Measurements from ENCODE around the gene RAD51. TPM values are rescaled to one million over a fixed set of nuclear protein-coding genes. Genes with fewer than 3 reads are reported as not detected.

RAD51 gene
- polyA plus RNA-seq, 4 donors, result 12.5 to 14.0 (median 13.2) TPM

DNA sequence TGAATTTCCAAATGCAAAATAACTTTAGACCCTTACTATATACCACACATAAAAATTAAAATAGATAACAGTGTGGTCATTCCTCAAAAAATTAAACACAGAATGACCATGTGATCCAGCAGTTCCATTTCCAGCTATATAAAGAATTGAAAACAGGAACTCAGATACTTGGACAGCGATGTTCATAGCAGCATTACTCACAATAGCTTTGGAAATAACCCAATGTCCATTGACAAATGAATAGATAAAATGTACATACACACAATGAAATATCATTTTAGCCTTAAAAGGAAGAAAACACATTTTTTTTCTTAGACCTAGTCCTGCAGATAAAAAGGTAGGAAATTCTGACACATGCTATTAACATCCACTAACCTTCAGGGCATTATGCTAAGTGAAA is 26.7 kb downstream of the RAD51 start:
- no peak for DNase-seq (ENCODE audit: low read depth in 4 of 4, low spot score in 2 of 4)

DNA sequence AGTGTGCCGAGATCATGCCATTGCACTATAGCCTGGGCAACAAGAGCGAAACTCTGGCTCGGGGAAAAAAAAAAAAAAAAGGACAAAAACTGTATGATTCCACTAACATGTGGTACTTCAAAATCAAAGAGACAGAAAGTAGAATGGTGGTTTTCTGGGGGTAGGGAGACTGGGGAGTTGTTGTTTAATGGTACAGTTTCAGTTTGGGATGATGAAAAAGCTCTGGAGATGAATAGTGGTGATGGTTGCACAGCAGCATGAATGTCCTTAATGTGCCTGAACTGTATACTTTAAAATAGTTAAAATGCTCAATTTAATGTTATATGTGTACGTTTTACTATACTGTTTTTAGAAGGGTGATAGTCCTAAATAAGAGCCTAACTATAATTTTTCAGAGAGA is 27.4 kb downstream of the RAD51 start:
- DNase-seq (ENCODE audit: low read depth in 4 of 4, low spot score in 2 of 4), result no peak

DNA sequence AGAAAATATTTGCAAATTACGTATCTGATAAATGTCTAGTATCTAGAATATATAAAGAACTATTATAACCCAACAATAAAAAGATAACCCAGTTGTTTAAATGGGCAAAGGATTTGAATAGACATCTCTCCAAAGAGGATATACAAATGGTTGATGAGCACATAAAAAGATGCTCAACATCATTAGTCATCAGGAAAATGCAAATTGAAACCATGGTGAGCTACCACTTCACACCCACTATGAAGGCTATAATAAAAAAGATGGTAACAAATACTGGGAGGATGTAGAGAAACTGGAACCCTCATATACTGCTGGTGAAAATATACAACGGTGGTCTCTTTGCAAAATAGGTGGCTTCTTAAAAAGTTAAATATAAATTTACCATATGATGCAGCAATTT is 28.0 kb downstream of the RAD51 start:
- DNase-seq (ENCODE audit: low read depth in 4 of 4, low spot score in 2 of 4), result no peak

DNA sequence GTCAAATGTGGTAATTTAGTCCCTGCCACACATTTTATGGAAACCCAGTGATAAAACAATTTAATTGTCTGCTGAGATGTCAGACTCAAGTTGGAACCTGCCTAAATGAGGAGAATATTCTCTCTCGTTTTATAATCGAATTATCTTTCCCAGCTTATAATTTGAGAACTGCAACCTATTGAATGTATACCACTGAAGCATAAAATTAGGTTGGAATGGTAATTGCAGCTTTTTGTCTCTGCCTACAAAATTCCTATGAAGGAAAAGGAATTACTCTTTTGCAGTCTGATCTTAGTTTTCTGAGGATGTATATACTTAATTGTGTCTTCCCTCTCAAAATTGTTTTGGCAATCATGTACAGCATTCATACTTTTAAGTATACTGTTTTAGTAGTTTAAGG is 28.9 kb downstream of the RAD51 start:
- no peak for DNase-seq (ENCODE audit: low read depth in 4 of 4, low spot score in 2 of 4)

DNA sequence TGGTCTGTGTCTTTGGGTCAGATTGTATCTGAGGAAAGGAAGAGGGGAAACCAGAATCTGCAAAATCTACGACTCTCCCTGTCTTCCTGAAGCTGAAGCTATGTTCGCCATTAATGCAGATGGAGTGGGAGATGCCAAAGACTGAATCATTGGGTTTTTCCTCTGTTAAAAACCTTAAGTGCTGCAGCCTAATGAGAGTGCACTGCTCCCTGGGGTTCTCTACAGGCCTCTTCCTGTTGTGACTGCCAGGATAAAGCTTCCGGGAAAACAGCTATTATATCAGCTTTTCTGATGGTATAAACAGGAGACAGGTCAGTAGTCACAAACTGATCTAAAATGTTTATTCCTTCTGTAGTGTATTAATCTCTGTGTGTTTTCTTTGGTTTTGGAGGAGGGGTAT is 36.1 kb downstream of the RAD51 start:
- no peak for DNase-seq (ENCODE audit: low read depth in 4 of 4, low spot score in 2 of 4)

DNA sequence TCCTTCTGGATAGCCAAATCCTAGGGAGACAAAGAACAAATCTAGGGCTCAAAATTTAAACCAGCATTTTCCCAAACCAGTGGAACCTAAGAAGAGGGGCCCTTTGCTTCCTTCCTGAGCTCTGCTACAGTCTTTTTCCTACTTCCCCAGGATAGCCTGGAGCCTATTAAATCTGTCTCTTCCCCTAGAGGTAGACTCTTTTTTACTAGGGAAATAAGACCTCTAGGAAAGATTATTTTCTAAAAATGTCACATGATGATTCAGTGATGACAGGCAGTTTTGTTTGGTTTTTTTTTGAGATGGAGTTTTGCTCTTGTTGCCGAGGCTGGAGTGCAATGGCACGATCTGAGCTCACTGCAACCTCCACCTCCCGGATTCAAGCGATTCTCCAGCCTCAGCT is 41.6 kb downstream of the RAD51 start:
- DNase-seq (ENCODE audit: low read depth in 4 of 4, low spot score in 2 of 4), result no peak

DNA sequence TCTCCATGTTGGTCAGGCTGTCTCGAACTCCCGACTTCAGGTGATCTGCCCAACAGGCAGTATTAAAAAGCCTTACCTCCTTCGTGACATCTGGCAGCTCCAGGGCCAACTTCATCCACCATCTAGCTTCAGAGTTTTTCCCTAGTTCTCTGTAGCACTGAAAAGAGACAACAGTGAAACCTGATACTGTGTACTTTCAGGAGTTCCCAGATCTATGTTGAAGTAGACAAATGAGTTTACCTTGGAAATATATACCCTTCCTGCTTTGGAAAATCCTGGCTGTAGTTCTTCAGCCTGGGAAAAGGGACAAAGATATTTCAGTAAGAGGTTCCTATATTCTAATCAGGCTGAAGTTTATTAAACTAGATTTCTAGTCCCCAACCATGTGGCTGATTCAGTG is 42.1 kb downstream of the RAD51 start:
- no peak for DNase-seq (ENCODE audit: low read depth in 4 of 4, low spot score in 2 of 4)

DNA sequence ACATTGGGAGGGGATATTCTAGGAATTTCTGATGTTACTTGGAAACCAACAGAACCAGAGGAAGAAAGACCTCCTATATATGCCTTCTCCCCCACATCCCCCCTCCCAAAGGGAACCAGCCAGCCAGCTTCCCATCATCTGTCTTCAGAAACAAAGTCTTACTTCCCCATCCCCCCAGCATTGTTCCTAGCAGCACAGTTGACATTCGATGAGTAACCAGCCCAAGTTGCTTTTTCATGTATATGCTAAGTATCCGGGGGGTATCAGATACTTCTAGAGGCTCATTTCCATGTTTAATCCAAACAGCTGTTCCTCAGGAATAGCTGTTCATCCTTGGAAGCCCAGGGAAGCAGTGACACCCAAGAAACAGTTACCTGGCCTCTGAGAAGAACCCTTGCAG is 44.1 kb downstream of the RAD51 start:
- no peak for DNase-seq (ENCODE audit: low read depth in 4 of 4, low spot score in 2 of 4)

DNA sequence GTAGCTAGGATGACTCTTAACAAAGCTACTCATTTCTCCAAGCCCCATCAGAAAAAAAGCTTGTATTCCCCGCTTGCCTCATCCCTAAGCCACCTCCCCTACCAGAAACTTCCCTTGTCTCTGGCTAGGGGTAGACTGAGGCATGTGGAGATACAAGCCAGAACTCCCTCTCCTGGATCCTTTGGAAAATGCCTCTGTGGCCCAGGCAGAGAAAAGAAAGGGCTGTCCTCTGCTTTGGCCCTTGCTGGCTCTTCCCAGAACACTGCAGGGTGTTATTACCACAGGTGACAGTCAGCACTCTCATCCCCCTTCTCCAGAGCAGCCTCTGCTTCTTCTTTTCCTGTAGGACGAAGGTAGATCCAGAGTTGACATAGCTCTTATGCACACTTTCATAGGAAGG is 44.9 kb downstream of the RAD51 start:
- DNase-seq (ENCODE audit: low read depth in 4 of 4, low spot score in 2 of 4), result no peak

DNA sequence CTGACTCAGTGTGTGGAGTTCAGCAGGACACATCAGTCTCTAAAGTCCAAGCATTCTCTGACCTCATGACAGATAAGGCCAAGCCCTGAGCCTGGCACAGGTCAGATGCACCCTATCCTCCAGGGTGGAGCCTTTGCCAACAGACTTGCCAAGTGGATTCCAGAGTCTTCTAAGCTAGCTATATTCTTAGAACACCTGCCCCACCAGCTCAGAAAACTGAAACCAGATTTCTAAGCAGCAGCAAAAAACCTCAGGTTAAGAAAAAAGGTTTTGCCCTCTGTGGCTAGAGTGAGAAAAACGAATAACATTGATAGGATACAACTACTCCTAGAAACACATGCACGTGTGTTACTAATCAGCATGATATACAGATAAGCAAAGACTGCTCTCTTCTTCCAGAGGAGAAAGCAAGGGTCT is 48.5 kb downstream of the RAD51 start:
- no peak for DNase-seq (ENCODE audit: low read depth in 4 of 4, low spot score in 2 of 4)

DNA sequence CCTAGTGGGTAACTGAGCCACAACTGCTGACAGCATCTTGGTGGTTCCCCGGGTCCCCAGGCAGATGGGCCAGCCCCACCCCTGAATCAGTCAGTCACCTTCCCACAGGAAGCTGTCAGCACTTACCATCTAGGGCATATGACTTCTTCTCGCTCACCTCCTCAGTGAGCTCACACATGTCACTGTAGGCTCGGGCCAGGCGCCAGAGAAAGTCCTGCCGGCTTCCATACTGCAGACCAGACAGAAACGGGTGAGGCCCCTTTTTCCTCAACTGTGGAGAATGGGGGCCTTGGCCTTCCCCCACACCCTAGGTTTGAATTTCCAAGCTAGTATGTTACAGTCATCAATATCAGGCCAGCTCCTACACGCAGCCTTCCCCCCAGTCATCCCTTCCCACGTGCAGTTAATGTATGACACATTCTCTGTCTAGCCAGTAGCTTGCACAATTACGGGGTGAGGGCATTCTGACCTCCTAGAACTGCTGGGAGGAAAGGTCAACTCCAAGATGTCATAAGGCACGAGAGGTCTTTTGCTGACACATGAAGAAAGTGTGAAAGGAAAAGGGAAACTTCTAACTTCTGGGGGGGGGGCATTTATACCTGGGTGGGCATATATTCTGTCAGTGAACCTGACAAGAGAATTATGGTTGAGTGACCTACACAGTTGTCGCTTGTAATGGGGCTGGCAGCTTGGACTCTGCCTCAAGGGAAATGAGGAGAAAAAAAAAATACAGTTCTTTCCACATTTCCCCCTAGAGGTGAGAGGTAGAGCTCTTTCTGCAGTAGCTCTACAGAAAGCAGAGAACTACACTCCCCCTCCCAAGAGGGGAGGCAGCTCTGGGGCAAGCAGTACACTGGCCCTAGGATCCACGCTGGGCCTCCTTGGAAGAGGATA is 49.2 kb downstream of the RAD51 start:
- DNase-seq (ENCODE audit: low read depth in 4 of 4, low spot score in 2 of 4), result no peak

DNA sequence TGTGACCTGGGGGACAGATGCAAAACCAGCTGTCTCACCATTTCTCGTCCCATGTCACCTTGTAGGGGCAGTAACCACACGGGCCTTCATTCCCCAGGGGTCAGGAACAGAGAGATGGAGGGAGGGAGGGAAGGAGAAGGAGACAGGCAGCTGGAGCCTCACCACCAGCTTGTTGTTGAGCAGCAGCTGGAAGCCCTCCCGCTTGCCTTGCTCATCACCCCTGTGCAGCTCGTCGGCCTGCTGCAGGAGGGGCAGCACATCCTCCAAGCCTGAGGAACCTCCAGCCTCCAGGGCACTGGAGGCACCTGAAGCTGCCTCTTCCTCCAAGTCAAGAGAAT is 49.8 kb downstream of the RAD51 start:
- DNase-seq (ENCODE audit: low read depth in 4 of 4, low spot score in 2 of 4), result no peak

DNA sequence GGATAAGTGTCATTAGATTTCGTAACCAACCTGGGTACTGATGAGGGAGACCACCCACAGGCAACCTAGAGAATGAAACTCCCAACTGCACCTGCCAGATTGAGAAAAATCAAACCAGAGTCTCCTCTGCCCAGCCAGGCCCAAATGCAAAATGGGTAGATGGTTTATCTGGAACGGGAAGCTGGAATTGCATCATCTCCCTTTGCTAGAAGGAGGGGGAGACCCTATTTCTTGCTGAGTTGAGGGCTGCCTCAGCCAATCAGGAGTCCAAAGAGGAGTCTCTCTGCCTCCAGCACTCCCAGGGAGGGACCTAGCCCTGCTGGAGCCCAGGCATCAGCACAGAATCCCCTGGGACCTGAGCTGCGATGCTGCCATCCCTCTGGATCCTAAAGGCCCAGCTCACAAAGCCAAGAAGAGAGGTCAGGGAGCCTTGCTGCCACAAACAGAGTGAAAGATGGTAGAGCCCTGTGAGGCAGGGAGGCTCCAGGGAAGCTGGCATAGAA is 52.0 kb downstream of the RAD51 start:
- DNase-seq (ENCODE audit: low read depth in 4 of 4, low spot score in 2 of 4), result no peak

DNA sequence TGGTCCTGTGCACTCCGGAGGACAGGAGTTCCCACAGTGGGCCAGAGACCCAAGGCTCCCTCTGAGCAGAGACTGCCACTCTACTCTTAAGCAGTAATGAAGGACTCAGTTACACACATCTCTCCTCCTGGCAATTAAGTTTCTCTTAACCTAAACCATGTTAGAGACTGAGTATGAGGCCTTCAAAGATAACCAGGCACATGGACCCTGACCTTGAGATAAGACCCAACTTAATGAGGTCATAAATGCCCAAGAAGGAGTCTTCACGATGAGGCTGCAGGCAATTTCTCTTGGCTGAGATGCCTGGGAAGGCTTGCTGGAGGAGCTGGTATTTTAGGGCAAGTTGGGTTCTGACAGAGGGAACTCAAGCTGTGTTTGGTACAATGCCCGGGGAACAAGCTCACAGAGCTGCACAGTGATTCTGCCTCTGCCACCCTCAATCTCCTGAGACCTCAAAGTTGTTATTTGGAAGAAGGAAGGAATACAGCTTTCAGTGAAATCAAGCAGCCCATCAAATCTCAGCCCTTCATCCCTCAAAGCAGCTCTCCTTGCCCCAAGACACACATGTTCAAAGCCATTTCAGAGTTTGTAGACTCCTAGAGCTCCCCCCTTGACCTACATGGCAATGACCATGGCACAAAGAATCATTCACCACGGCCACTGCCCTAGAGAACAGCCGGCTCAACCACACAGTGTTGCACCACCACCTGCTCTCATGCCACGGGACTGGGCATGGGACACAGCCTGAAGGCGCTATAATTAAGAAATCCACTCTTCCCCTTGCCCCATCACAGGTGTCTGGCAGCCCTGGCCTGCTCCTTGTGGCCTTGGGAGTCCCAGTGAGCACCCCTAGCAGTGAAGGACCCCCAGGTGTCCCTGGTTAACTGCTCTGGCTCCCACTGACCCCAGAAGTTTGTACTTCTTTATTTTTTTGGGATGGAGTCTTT is 53.0 kb downstream of the RAD51 start:
- DNase-seq (ENCODE audit: low read depth in 4 of 4, low spot score in 2 of 4), result no peak

DNA sequence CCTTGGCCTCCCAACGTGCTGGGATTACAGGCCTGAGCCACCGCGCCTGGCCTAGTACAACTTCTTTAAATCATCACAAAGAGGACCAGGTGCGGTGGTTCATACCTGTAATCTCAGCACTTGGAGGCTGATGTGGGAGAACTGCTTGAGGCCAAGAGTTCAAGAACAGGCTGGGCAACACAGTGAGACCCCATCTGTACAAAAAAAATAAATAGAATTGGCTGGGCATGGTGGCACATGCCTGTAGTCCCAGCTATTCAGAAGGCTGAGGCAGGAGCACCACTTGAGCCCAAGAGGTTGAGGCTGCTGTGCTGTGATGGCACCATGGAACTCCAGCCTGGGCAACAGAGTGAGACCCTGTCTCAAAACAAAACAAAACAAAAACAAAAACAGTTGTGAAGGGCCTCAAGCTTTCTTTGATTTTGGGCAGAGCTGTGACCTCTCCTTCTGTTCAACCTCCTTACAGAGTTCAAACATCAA is 54.2 kb downstream of the RAD51 start:
- DNase-seq (ENCODE audit: low read depth in 4 of 4, low spot score in 2 of 4), result no peak

DNA sequence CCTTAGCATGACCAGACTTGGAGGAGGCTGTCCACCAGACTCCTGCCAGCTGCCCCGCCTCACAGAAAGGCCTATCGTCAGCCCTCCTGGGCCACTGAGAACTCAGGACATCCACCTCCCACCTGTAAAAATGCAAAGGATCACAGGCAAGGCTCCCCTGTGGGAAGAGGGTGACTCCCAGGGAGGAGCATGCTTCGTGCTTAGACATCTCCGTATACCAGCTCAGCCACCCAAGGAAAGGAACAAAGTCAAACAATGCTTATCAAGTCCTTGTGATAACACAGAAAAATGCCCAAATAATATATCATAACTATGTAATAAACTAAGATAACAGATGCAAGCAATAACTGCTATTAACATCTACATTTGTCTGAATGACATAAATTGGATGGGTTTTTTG is 55.9 kb downstream of the RAD51 start:
- no peak for DNase-seq (ENCODE audit: low read depth in 4 of 4, low spot score in 2 of 4)

DNA sequence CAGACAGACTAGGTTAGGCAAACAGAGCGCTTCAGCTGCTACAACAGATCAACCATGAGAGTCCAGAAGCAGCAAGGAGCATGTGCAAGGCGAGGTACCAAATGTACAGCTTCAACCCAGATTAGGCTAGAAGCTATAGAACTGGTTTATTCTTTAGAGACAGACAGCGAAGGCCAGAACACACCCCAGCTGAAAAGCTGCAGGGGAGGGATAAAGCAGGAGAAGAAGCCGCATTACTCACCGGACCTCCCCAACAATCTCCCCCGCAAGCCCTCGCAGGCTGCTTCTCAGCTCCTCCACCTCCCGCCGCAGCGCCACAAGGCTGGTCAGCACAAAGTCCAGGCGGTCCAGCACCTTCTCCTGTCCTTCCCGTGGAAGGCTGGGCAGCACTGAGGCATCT is 56.8 kb downstream of the RAD51 start:
- DNase-seq (ENCODE audit: low read depth in 4 of 4, low spot score in 2 of 4), result no peak

DNA sequence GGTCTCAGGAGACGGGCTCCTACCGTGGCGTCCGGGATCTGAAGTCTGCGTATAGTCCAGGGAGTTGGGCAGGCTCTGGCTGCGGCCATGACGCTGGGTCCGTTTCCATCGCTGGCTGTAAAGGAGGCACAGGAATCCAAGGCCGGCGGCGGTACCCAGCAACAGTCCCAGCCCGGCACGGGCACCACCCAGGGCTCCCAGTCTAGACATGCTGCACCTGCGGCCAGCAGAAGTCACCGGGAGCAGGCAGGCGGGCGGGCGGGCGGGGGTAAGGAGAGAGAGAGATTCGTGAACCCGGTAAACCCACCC is 59.6 kb downstream of the RAD51 start:
- no peak for DNase-seq (ENCODE audit: low read depth in 4 of 4, low spot score in 2 of 4)

DNA sequence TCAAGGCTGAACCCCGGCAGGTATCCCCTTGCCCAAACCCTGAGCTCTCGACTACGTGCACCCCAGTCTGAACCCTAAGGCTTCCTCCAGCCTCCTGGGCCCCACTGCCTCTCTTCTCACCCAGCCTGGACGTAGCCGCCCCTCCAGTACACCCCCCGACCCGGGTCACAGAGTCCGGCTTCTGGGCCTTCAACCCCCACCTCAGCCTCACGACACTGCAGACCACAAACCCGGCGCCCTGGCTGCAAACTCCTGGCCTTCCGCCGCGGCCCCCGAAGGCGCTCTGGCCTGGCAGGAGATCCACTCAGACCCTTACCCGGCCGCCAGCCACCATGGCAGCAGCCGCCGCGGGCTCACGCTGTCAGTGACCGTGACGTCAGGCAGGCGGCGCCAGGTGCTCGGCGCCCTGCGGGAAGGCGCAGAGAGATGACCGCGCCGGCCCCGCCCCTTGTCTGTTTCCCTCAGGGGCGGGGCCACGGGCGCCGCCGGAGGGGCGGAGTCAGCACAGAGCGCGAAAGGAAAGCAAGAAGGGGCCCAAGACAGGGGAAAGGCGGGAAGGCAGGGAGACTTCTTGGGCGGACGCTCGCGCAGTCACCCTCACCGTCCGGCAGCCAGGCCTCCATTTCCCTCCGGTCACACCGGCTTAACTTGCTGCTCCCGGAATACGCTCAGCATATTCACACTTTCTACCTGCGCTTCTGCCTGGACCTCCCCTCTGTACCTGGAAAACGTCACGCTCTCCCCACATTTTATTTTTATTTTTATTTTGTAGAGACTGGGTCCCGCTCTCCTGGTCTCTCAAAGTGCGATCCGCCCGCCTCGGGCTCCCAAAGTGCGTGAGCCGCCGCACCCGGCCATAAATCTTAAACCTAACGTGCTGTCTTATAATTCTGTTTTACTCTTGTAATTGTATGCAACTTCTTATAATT is 60.2 kb downstream of the RAD51 start, which contains the start of gene RMDN3:
Gene RMDN3 (minus strand): TSS at position 372 of the 929 bp plus-strand sequence. CDS start 471 bp downstream, outside the sequence.
- peak; percentile 87 to 94 (median 90) for DNase-seq (ENCODE audit: low read depth in 4 of 4, low spot score in 2 of 4)

DNA sequence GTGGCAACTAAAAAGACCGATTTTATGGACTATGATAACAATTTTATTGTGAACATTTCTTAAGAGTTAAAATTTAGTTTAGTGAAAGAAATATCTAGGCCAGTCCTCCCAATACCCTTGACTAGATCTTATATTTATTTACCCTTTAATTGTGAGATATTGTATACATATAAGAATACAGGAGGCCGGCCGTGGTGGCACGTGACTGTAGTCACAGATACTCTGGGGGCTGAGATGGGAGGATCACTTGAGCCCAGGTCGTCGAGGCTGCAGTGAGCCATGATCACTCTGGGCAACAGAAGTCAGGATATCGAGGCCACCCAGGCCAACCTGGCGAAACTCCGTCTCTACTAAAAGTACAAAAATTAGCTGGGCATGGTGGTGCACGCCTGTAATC is 60.8 kb downstream of the RAD51 start:
- no peak for DNase-seq (ENCODE audit: low read depth in 4 of 4, low spot score in 2 of 4)
